ENCODE results near the gene PLAA.
"Not testable (repeated sequence)": the region's sequence is repeated elsewhere in the genome, so short reads cannot be mapped to it uniquely, and the experiment has no call there.

Gene PLAA

DNA sequence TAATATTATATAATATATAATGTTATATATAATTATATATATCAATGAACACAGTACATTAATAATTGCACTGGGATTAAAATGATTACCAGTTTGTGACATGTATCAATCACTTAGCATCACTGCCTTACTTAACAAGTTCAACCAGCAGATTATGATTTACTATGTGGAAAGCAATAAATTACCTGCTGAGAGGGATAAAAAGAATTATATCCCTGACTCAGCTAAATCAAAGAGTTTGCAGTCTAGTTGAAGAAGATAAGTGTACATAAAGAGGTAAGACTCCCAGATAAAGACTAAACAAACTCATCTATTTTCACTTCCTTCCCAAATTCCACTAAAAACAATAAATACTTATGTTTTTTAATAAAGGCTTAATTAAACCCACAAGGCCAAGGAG, 11.2 kb downstream of the PLAA start:
- DNase-seq (ENCODE audit: low read depth) = no peak

DNA sequence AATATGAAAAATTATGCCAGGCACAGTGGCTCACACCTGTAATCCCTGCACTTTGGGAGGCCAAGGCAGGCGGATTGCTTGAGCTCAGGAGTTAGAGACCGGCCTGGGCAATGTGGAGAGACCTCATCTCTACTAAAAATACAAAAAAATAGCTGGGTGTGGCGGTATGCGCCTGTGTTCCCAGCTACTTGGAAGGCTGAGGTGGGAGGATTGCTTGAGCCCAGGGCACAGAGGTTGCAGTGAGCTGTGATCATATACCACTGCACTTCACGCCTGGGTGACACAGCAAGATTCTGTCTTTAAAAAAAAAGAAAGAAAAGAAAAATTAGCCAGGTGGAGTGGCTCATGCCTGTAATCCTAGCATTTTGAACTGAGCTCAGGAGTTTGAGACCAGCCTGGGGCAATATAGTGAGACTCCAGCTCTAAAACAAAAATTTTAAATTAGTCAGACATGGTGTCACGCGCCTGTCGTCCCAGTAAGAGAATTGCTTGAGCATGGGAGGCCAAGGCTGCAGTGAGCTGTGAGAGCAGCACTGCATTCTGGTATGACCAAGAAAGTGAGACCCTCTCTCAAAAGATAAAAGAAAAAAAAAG, 18.0 kb downstream of the PLAA start:
- DNase-seq (ENCODE audit: low read depth) = no peak

DNA sequence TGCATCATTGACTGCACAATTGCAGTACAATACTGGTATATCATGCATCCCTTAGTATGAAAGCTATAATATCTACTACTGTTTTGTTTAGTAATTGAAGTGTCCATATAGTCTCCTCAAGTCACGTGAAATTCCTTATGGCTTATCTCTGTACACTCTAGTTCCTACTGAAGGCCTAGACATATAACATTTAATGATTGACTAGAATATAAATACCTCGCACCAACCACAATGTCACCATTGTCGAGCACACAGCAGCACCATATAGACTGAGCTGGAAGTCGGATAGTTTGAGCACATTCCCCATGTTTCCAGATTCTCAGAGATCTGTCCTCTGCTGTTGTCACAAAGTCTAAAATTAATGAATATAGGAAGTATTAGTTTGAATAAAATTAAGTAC, 21.4 kb downstream of the PLAA start:
- DNase-seq (ENCODE audit: low read depth) = no peak

DNA sequence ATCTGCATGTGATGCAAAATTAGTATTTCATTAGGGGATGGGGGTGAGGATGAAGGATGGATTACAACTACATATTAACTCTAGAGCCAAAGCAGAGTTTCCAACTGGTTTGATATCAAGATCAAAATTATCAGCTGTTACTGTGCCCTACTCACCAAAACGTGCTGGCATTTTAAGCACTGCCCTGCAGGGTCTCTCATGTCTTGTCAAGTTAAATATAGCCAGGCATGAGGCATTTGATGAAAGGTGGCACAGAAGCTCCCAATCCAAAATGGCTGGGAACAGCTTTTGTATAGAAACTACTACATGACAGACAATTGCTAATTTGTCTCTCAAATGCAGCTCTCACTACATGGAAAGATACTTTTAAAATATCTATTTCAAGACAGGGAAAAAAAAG, 27.3 kb downstream of the PLAA start:
- DNase-seq (ENCODE audit: low read depth) = no peak

DNA sequence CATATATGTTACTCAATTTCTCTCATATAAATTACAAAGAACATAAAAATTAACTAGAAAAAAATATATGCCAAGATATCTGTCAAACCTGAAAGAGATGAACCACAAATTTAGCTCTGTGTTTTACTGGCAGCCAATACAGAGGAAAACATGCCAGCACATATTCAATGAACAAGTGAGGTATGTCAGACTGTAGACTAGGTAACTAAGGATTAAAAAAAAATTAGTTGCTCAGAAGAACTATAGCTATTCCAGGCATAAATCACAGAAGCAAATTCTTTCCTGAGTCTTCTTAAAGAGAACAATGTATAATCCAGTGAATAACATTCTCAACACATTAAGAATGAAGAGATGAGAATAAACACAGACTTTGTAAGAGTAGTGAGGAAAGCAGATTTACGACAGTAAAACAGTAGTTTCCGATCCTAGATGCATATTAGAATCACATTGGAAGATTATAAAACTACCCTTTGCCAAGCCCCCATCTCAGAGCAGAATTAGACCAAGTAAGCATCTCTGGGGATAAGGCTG, 33.8 kb downstream of the PLAA start:
- no peak for DNase-seq (ENCODE audit: low read depth)

DNA sequence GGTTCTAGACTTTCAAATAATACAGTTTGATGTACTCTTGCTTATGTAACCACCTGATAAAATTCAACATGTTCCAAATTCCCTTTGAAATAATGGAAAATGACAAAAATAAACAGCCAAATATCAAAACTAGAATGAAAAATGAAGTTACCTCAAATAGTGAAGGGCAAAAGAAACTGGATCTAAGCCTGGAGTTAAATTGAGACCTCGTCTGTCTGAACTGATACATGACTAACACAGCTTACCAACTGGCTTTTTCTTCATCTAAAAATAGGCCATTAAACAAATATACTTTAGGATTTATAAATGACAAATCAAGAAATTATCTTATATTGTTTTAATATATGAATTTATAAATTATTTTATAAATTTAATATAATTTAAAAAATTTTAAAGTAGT, 42.4 kb downstream of the PLAA start:
- no peak for DNase-seq (ENCODE audit: low read depth)

DNA sequence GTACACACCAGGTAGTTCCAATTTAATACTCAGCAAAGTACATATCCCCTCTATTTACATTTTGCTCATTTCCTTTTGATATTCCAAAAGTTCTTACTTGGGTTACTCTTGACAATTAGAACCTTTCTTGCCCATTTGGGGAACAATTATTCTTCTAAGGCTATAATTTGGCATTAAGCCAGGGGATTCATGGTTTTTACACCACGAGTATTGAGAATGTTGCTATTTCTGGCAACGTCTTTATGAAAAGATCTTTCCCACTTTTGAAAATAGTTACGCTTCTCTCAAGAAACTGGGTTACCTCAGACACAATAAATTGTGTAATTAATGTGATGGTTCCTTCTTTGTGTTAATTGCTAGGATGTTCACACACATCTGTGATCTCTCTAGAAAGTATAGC, 43.0 kb downstream of the PLAA start:
- no peak for DNase-seq (ENCODE audit: low read depth)

DNA sequence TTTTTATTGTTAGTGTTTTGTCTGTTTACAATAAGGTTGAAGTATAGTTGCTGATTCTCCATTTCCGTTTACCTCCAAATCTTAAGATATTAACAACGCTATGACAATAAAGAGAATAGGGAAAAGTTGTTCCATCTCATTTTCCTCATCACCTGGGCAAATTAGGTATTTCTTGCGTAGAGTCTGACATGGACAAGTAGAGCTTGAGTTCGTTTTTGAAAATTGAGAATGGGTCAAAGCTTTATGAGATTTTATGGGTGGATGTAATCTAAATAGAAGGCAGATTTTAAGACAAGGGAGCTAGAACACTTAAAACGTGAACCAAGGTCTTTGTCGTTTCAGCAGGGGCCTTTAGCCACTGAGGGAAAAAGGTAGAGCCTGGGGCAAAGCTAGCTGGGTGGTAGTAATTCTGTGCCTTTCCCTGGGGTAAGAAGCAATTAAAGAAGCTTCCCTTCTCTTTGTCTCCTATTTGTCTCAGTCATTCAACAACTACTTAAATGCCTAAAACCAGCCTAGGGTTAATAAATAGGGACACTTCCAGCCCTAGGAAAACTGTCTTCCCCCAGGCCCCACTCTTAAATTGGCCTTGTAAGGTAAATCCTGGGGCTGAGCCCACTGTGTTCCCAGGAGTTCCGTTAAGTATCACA, 53.9 kb downstream of the PLAA start:
- no peak for DNase-seq (ENCODE audit: low read depth)

DNA sequence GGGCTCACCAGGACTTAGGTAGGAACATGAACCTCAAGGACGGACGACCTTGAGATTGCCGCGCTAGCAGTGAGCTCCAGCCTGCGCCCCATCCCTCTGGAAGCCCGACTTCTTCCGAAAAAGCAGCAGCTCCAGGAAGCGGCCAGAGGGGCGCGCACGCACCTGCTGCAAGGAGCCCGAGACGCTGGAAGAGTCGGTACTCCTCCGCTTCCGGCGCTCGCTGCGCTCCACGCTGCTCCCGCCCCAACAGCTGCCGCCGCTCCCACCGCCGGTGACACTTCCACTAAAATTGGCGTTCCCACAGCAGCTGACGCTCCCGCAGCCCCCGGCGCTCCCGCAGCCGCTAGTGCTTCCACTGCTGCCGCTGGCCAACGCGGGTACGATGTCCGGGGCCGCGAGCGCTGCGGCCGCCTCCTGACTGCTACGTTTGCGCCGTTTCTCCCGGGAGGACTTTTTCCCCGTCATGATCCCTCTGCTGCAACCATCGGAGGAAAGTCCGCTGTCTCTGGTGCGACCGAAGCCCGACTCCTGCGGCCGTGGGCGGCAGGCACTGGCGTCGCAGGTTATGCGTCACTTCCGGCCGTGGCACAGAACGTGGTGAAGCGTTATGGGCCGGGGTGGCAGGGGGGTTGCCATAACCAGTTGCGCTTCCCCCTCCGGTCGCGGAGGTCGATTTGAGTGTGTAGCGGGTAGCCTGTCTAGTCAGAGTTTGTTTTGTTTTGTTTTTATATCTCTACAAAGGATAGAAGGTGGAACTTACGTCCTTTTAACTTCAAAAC, 54.6 kb downstream of the PLAA start, which contains the start of gene CAAP1:
CAAP1 (minus strand) TSS at position 552 of the 779 bp plus-strand sequence; CDS start at position 465, 87 bp downstream.
- peak; percentile 96 for DNase-seq (ENCODE audit: low read depth)

DNA sequence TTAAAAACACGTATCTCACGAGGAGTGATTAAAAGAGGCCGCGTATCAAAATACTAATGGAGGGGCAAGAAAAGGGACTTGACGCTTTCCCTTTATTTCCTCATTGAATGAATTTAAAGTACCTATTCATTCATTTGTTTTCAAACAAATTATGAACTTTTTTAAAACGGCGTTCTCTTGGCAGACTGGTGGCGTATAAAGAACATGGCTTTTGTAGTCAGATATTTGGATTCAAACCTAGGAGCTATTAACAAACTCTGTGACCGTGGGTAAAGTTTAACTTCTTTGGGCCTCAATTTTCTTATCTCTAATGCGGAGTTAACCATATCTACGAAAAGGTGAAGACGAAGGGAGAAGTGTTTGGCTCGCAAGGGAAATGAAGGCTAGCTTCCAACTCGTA, 55.3 kb downstream of the PLAA start:
- peak; percentile 12 for DNase-seq (ENCODE audit: low read depth)

DNA sequence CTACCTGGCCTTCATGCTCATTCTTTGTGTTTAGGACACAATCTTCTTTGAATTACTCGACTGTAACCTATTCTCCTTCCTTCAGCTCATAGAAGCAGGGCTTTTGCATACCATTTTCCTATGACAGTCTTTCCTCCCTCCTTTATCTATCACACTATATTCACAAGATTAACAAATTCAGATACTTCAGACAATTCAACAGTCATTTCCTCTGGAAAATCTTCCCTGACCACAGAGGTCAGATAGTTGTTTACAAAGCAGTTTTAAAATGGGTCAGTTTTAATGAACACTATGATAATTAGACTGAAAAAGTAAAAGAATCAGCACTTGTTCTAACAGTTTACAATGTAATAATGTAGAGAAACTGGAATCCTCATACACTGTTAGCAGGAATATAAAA, 58.8 kb downstream of the PLAA start:
- peak; percentile 18 for DNase-seq (ENCODE audit: low read depth)

DNA sequence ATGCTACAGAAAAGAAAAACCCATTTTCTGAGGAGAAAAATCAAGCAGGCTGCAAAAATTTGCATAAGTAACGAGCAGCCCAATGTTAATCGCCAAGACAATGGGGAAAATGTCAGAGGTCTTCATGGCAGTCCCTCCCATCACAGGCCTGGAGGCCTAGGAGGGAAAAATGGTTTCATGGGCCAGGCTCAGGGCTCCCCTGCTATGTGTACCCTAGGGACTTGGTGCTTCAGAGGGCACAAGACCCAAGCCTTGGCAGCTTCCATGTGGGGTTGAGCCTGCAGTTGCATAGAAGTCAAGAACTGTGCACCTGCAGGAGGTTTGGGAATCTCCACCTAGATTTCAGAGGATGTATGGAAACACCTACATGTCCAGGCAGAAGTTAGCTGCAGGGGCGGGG, 64.9 kb downstream of the PLAA start:
- DNase-seq (ENCODE audit: low read depth) = no peak

DNA sequence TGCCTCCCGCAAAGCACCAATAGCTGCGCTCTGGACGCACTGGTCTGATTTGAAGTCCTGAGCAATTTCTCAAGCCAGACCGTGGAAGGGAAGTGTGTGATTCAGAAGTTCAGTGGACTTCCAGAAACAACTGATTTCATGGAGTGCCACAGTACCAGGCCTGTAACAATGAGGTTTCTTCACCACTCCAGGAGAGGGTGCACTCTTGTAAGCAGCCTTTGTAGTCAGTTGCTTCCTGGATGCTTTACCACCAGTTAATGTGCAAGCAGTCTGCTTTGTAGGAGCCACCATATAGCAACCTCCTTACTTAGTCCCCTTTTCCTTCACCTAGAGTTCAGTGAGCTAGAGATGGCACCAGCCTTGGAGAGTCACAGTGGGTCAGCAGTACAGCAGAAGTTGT, 66.8 kb downstream of the PLAA start:
- no peak for DNase-seq (ENCODE audit: low read depth)

DNA sequence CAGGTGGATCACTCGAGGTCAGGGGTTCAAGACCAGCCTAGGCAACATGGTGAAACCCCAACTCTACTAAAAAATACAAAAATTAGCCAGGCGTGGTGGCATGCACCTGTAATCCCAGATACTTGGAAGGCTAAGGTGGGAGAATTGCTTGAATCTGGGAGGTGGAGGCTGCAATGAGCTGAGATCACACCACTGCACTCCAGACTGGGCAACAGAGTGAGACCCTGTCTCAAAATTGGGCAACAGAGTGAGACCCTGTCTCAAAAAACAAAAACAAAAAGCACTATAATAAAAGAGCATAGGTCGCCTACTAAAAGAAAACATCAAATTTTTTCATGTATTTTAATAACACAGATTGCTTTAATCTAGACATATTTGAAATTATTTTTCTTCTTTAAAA, 71.9 kb downstream of the PLAA start:
- not testable (repeated sequence) for DNase-seq (ENCODE audit: low read depth)

DNA sequence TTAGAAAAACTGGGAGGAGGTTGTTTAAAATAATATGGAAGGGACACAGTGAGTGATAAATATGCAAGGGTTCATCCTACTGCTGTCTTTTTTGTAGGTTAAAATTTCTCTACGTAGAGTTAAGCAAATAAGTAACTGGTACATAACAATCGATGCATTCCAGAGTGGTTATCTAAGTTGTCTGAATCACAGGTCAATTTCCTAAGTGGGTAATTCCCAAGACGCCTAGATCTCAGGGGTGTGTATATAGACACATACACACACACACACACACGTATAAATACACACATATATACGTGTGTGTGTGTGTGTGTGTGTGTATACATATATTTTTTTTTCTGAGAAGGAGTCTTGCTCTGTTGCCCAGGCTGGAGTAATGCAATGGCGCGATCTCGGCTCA, 76.8 kb downstream of the PLAA start:
- DNase-seq (ENCODE audit: low read depth) = peak; percentile 45

DNA sequence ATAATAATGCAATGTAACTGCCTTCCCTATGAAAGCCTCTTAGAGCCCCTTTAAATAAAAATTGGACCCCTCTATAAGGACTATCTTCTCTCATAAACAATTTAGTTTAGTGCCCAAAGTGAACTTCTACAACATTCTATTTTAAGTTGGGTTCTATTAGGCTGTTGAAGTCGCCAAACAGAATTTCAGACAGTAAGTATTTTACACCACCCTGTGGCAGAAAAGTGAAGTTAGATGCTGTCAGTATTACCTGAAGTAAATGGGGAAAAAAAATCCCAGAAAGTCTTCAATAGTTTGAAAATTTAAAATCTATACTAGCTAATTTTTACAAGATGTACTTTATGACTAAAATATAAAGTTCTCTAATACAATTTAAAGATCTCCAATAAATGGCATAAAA, 84.0 kb downstream of the PLAA start:
- DNase-seq (ENCODE audit: low read depth) = peak; percentile 32

DNA sequence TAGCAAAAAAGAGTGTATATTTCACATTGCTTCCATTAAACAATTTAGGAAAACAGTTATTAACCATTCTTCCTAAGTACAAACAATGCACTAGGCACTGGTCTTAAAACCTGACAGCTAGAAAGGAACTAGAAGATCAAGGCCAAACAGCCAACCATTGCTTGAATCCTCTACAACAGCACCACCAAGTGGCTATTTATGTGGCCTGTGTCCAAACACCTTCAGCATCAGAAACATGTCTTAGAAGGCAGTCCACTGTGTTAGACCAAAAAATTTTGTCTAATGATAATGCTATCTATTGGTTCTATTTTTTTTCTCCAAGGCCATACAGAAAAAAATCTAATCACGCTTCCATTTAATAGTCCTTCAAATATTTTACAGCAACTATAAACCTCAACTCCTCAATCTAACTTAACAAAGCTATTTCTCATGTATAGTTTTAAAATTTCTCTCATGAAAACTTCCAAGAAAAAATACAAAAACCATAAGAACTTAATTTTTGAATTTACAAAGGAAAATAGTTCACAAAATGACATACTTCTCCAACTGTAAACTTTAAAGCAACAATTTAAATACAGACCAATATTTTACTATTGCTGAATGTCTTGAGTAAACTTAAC, 90.5 kb downstream of the PLAA start:
- peak; percentile 75 for DNase-seq (ENCODE audit: low read depth)
